NT2/D1 (cell line): ENCODE data around the gene RHOU.

Source experiments
- DNase-seq: peaks from one replicate; pipeline ENCODE4 v3.0.0-alpha.2; 2011; ENCODE audit warnings: low read depth, low spot score
- H3K27me3 ChIP-seq: 2 replicates; pipeline ENCODE4 v1.6.0; 2011; ENCODE audit warnings: mild to moderate bottlenecking; ENCODE audit not compliant: insufficient read length, insufficient read depth
- H3K36me3 ChIP-seq: 2 replicates; pipeline ENCODE4 v1.6.1; 2011; ENCODE audit warnings: mild to moderate bottlenecking, low read length, mixed read lengths; ENCODE audit not compliant: insufficient read depth, insufficient read length
- H3K4me1 ChIP-seq: 2 replicates; pipeline ENCODE4 v1.5.1; 2011; ENCODE audit not compliant: insufficient read depth, insufficient read length
- H3K4me3 ChIP-seq: 2 replicates; pipeline ENCODE4 v1.5.1; 2011; ENCODE audit warnings: low read depth; ENCODE audit not compliant: insufficient read length
- H3K9ac ChIP-seq: 2 replicates; pipeline ENCODE4 v1.6.0; 2011; ENCODE audit warnings: low read depth; ENCODE audit not compliant: insufficient read length
- H3K9me3 ChIP-seq: 2 replicates; pipeline ENCODE4 v1.5.1; 2011; ENCODE audit warnings: mild to moderate bottlenecking, low read length; ENCODE audit not compliant: insufficient read depth
- SUZ12 ChIP-seq: IDR thresholded peaks from 2 replicates; pipeline ENCODE4 v1.6.1; 2011; ENCODE audit not compliant: insufficient read length, insufficient read depth; ENCODE audit errors: extremely low read depth
- YY1 ChIP-seq: IDR thresholded peaks from 2 replicates; pipeline ENCODE4 v1.6.1; 2011; ENCODE audit not compliant: insufficient read length, insufficient read depth
- ZNF274 ChIP-seq: IDR thresholded peaks from 2 replicates; pipeline ENCODE4 v1.6.1; 2011; ENCODE audit warnings: mild to moderate bottlenecking, low read depth, low read length

The RHOU gene

GRCh38 chr1:228739826-228740225 is 4.5 kb downstream of the RHOU start:
- H3K9me3 ChIP-seq, result no peaks in the 10 kb centered on the region
- no peaks in the 10 kb centered on the region for H3K4me1 ChIP-seq
- H3K27me3 ChIP-seq, result peaks cover 10% of the 10 kb centered on the region
- no peak overlapping the region for H3K4me3 ChIP-seq
- H3K36me3 ChIP-seq, result peaks cover 66% of the 10 kb centered on the region
- TF ChIP-seq SUZ12 (no peak), YY1 (no peak), ZNF274 (no peak)
- no peak overlapping the region for H3K9ac ChIP-seq
- DNase-seq, result no peak

GRCh38 chr1:228740543-228741317 is 5.5 kb downstream of the RHOU start:
- no peak for TF ChIP-seq ZNF274
- no peak for TF ChIP-seq SUZ12
- peaks cover 69% of the 10 kb centered on the region for H3K36me3 ChIP-seq
- no peaks in the 10 kb centered on the region for H3K4me1 ChIP-seq
- H3K27me3 ChIP-seq, result peaks cover 7% of the 10 kb centered on the region
- DNase-seq, result no peak
- H3K9ac ChIP-seq, result no peak overlapping the region
- no peaks in the 10 kb centered on the region for H3K9me3 ChIP-seq
- no peak overlapping the region for H3K4me3 ChIP-seq

GRCh38 chr1:228742281-228742860 is 7.1 kb downstream of the RHOU start:
- no peak overlapping the region for H3K9ac ChIP-seq
- H3K4me1 ChIP-seq, result no peaks in the 10 kb centered on the region
- no peaks in the 10 kb centered on the region for H3K27me3 ChIP-seq
- H3K9me3 ChIP-seq, result no peaks in the 10 kb centered on the region
- H3K36me3 ChIP-seq, result peaks cover 73% of the 10 kb centered on the region
- no peak overlapping the region for H3K4me3 ChIP-seq
- no peak for DNase-seq
- TF ChIP-seq ZNF274 (no peak), SUZ12 (no peak)

GRCh38 chr1:228743405-228743804 is 8.1 kb downstream of the RHOU start:
- Histone ChIP-seq H3K36me3 (peaks cover 64% of the 10 kb centered on the region), H3K4me1 (no peaks in the 10 kb centered on the region), H3K9ac (no peak overlapping the region), H3K27me3 (no peaks in the 10 kb centered on the region), H3K9me3 (no peaks in the 10 kb centered on the region), H3K4me3 (no peak overlapping the region)
- no peak for DNase-seq
- TF ChIP-seq SUZ12, result no peak
- no peak for TF ChIP-seq ZNF274

GRCh38 chr1:228744356-228744755 is 9.1 kb downstream of the RHOU start:
- no peaks in the 10 kb centered on the region for H3K4me1 ChIP-seq
- no peaks in the 10 kb centered on the region for H3K9me3 ChIP-seq
- peaks cover 57% of the 10 kb centered on the region for H3K36me3 ChIP-seq
- no peak for DNase-seq
- TF ChIP-seq SUZ12, result no peak
- no peak for TF ChIP-seq YY1
- TF ChIP-seq ZNF274, result no peak
- no peak overlapping the region for H3K4me3 ChIP-seq
- H3K27me3 ChIP-seq, result no peaks in the 10 kb centered on the region
- no peak overlapping the region for H3K9ac ChIP-seq

- no peaks in the 10 kb centered on the region for H3K9me3 ChIP-seq
- DNase-seq, result no peak
- peaks cover 52% of the 10 kb centered on the region for H3K36me3 ChIP-seq
- H3K4me1 ChIP-seq, result no peaks in the 10 kb centered on the region
- no peaks in the 10 kb centered on the region for H3K27me3 ChIP-seq
- H3K9ac ChIP-seq, result no peak overlapping the region
- H3K4me3 ChIP-seq, result no peak overlapping the region
- TF ChIP-seq YY1, result no peak
Observed at GRCh38 chr1:228744918-228745317, 9.6 kb downstream of the RHOU start.

- Histone ChIP-seq H3K36me3 (peaks cover 49% of the 10 kb centered on the region), H3K4me3 (no peak overlapping the region), H3K4me1 (no peaks in the 10 kb centered on the region), H3K27me3 (no peaks in the 10 kb centered on the region), H3K9ac (no peak overlapping the region), H3K9me3 (no peaks in the 10 kb centered on the region)
- no peak for TF ChIP-seq YY1
- no peak for TF ChIP-seq SUZ12
- no peak for TF ChIP-seq ZNF274
- no peak for DNase-seq
Observed at GRCh38 chr1:228745497-228745896, 10.2 kb downstream of the RHOU start.
